ENCODE data around the gene PARD3.
A peak's percentile ranks its signal among the peaks of the same experiment; 100 is the strongest.

The PARD3 gene

GRCh38 chr10:34250722-34251121 is 564.4 kb downstream of the PARD3 start:
- no peak for DNase-seq (ENCODE audit: low spot score)

- no peak for DNase-seq (ENCODE audit: low spot score)
Observed at GRCh38 chr10:34249634-34250033, 565.5 kb downstream of the PARD3 start.

DNA sequence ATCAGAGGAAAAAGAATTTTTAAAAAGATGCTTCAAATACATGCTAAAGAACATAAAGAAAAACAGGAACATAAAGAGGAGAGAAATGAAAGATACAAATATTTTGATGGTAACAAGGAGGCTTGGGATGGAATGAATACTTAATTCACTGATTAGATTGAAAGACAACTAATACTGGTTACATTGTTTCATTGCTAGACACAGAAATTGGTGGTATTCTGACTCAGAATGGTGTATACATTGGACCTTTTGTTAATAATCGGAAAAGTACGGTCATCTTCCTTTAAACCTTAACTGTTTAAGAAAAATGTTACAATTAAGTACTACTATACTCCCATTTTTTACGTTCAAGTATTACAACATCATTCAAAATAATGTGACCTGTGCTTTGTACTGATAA is 567.5 kb downstream of the PARD3 start:
- no peak for DNase-seq (ENCODE audit: low spot score)

DNA sequence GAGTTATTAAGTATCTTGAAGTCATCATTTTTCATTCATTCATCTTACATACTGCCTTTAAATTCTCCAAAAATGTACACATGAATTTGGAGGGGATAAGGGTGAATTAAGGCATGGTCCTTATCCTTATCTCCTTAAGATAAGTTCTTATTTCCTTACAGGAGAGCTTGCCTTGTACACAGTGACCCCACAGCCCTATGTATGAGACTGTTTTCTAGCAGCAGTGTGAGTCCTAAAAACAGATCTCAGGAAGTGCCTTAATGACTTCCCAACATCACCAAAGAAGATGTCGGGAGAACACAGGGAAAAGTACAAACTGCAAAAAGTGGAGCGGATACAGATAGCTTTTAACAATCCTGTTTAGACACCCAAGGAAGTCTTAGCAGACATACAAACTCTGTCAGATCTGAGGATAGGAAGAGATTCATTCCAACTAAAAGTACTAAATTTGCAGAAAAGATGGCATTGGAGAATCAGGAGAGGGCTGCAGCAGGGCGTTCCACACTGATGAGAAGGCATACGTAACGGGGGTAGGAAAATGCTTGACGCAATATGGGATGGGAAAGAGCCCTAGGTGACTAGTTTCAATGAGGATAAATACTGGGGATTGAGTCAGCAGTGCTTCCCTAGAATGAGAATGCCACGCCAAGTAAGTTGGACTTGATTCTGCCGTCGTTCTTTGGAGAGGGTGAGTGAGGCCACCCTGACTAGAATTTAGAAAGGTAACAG is 570.2 kb downstream of the PARD3 start:
- DNase-seq (ENCODE audit: low spot score), result peak; percentile 34

- no peak for DNase-seq (ENCODE audit: low spot score)
Observed at GRCh38 chr10:34241226-34242000, 573.7 kb downstream of the PARD3 start.

DNA sequence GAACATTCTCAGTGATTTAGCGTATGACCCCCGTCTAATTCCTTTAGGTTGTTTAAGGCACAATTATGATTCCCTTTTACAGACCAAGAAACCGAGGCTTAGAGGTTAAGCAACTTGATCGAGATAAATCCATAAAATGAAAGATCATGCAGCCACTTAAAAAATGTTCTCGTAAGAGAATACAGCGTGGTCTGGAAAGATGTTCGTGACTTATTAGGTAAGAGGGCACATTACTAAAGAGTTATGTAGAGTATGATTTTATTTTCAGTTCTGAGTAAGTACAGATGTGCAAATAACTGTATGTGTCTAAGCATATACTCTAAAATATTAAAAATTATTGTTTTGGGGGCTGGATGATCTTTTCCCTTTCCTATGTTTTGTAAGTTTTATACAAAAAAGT is 575.1 kb downstream of the PARD3 start:
- DNase-seq (ENCODE audit: low spot score), result no peak

DNA sequence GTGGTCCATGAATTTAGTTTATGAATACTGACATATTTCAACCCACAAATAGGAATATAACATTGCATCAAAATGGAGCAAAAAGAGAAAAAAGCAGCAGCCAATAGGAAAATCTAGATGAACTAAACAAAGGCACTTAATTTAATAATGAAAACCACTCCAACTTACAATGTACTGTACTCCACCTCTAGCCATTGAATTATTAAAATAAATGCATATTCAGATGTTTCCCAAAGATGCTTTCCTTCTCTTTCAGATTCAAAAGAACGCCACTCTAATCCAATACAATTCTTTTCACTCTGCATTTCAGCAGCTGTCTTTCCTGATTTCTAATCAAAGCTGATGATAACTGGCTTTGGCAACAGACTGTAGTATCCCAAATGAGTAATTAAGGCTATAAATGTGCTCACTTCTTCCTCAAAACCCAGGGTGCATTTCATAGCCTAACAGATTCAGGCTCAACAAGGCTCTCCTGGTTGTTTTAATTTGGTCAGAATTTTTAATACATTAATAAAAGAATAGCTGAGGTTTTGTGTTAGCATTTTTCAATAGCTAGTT is 577.1 kb downstream of the PARD3 start:
- DNase-seq (ENCODE audit: low spot score), result no peak

GRCh38 chr10:34236931-34237330 is 578.2 kb downstream of the PARD3 start:
- no peak for DNase-seq (ENCODE audit: low spot score)

GRCh38 chr10:34235164-34235832 is 579.8 kb downstream of the PARD3 start:
- DNase-seq (ENCODE audit: low spot score), result no peak

GRCh38 chr10:34232481-34232880 is 582.6 kb downstream of the PARD3 start:
- DNase-seq (ENCODE audit: low spot score), result no peak

DNA sequence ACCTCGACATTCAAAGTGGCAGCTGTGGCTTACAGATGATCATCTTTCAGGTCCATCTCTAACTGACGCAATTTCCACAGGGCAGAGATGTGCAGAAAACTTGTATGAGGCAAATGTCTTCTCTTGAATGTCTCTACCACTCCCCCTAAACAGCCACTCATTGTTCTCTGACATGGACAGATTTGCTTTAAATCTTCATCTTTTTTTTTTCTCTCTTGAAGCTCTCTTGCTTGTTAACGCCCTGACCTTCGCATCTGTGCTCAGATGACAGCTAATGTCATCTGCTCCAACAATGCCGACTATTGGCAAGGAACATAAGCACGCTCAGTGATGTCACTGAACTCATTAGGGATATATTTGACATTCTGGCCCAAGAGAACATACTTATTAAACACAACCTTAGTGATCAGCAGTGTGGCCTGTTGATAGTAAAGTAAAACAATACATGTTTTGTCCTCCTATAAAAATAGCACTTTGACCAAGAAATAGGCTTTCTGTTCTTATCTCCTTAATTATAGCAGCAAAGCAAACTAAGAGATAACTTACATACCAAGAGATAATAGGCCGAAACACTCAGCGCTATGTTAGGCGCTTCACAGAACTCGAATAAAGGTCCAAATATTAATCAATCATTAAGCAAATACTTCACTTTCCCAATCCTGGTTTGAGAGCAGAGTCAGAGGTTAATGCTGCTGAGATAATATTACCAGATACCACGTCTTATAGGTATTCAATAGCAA is 583.5 kb downstream of the PARD3 start:
- DNase-seq (ENCODE audit: low spot score), result no peak

GRCh38 chr10:34229917-34230316 is 585.2 kb downstream of the PARD3 start:
- DNase-seq (ENCODE audit: low spot score), result no peak

- no peak for DNase-seq (ENCODE audit: low spot score)
Observed at GRCh38 chr10:34228066-34228465, 587.0 kb downstream of the PARD3 start.

DNA sequence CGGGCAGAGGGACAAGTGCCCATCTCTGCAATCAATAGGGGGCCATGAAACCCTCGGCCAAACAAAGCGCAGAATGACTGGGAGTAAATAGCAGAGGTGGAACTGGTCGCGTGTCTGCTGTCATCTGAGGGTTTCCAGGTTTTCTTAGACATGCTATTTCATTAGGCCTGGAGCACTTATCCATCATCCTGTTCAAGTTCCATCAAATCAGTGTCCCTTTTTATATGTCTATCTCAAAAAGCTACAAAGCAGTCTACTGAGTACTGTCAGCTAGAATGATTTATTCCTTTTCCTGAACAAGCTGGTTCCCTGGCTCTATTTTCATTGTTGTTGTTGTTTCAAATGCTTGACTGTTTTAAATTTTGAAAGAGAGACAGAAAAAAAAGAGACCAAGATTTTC is 590.5 kb downstream of the PARD3 start:
- DNase-seq (ENCODE audit: low spot score), result no peak

GRCh38 chr10:34223658-34224057 is 591.4 kb downstream of the PARD3 start:
- no peak for DNase-seq (ENCODE audit: low spot score)

- no peak for DNase-seq (ENCODE audit: low spot score)
Observed at GRCh38 chr10:34222359-34222758, 592.7 kb downstream of the PARD3 start.

GRCh38 chr10:34219753-34220548 is 595.1 kb downstream of the PARD3 start:
- DNase-seq (ENCODE audit: low spot score), result no peak

DNA sequence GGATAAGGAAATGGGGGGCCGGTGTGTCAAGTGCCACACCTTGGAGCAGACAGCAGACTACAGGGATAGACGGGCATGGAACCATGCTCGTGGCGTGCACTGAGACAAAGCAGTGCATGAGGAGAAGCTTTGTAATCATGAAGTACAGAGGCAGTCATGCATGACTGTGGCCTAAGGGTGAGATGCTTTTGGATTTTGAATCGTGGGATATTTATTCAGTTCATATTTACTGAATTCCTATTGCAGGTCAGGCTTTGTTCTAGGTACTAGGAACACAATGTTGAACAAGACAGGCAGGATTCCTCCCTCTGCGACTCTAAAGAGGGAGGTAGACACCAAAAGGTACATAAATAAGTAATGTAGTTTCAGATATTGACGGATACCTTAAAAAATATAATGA is 597.6 kb downstream of the PARD3 start:
- DNase-seq (ENCODE audit: low spot score), result no peak

DNA sequence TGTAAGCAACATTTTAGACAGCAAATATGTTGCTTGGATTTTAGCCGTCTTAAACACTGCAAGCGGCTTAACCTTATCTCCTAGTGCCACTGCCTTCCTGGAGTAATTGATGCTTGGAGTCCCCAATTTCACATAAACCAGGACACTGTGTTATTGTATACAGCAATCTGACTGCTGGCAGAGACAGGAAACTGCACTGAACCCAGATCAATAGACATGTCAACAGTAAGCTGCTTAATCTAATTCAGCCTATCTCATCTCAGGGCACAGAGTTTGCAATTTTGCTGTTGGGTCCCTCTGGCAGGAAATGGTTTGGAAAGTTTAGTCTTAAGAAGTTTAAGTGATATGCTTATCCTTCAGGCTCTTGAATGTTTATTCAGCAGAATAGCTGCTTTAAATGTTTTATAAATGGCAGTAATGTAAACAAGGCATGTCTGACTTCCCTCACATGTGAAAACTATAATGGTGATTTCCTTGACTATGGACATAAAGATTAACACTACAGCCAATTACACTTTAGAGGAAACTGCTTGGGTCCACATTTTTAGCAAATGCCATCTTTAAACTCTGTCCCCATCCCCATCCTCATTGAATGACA is 598.6 kb downstream of the PARD3 start:
- DNase-seq (ENCODE audit: low spot score), result no peak

GRCh38 chr10:34213805-34214197 is 601.3 kb downstream of the PARD3 start:
- DNase-seq (ENCODE audit: low spot score), result no peak
